Subcutaneous adipose tissue (tissue), 4 donors: ENCODE data around the gene TEK. TPM values are rescaled to one million over a fixed set of nuclear protein-coding genes. Genes with fewer than 3 reads are reported as not detected.

Source experiments
- total RNA-seq, 4 donors: library from RNA; depleted of rRNA; stranded (reverse); fragments of >200 nt; gene quantifications; one replicate each; pipeline ENCODE4 v1.1.0, GENCODE V29; 2016
- TF ChIP-seq, protein P1 (sequence below): fragments of 450-650 bp; IDR thresholded peaks from one replicate; pipeline ENCODE4 v1.5.1; 2016; ENCODE audit warnings: low read depth, mild to moderate bottlenecking, control low read depth, antibody characterized with exemption, moderate library complexity

TEK gene
- total RNA-seq, 4 donors from 2014 or later, result 8.3 to 36.7 (median 16.7) TPM

DNA sequence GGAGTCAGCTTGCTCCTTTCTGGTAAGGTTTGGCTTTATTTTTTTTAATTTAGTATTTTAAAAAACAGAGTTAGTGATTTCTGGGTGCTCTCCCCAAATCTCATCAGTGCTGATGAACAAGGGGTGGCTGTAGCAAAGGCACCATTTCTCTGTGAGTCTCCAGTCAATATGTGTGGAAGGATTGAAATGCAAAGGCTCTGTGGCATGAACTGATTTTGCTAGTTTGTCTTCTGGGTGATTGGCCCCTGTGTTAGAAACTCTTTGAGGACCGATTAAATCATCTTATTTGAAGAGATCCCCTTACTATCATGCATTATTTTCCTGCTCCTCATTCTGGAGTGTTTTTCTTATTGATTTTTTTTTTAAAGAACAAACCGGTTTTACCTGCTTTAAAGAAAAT lies 596 bp downstream of the TEK start:
- TF ChIP-seq, protein P1, sequence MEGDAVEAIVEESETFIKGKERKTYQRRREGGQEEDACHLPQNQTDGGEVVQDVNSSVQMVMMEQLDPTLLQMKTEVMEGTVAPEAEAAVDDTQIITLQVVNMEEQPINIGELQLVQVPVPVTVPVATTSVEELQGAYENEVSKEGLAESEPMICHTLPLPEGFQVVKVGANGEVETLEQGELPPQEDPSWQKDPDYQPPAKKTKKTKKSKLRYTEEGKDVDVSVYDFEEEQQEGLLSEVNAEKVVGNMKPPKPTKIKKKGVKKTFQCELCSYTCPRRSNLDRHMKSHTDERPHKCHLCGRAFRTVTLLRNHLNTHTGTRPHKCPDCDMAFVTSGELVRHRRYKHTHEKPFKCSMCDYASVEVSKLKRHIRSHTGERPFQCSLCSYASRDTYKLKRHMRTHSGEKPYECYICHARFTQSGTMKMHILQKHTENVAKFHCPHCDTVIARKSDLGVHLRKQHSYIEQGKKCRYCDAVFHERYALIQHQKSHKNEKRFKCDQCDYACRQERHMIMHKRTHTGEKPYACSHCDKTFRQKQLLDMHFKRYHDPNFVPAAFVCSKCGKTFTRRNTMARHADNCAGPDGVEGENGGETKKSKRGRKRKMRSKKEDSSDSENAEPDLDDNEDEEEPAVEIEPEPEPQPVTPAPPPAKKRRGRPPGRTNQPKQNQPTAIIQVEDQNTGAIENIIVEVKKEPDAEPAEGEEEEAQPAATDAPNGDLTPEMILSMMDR, result no peak

DNA sequence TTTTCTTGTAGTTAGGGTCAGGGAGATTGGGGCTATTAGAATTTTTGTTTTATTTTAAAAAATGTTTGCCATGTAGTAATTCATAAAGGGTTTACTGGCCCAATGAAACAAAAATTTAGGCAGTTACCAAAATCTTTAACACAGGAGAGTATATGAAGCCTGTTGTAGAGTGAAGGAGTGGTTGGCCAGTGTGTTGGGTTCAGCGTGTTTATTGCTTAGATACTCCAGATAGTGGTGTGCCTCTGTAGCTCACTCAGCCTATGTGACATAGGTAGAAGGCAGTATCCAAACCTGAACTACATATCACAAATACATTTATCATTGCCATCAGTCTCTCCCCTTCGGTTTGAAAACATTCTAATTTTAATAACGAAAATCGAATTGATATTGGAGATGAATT lies 1.2 kb downstream of the TEK start:
- TF ChIP-seq, protein P1, result no peak

DNA sequence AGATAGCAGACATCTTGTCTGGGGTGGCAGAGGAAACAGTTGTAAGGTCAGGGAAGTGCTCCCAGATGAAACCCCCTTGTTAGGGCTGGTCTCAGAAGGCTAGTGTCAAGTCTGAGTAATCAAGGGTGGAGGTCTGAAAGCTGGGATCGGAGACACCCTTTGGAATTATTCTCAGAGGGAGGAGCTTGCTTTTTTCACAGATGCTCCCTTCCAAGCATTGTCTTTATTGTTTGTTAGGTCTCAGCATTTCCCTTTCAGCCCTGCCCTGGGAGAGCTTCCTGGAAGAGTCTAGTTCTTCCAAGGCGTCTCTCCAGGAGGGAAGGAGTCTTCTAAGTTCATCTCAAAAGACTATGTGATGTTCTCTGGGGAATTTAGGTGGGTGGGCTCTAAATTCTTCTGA lies 3.2 kb downstream of the TEK start:
- TF ChIP-seq, protein P1, result no peak

DNA sequence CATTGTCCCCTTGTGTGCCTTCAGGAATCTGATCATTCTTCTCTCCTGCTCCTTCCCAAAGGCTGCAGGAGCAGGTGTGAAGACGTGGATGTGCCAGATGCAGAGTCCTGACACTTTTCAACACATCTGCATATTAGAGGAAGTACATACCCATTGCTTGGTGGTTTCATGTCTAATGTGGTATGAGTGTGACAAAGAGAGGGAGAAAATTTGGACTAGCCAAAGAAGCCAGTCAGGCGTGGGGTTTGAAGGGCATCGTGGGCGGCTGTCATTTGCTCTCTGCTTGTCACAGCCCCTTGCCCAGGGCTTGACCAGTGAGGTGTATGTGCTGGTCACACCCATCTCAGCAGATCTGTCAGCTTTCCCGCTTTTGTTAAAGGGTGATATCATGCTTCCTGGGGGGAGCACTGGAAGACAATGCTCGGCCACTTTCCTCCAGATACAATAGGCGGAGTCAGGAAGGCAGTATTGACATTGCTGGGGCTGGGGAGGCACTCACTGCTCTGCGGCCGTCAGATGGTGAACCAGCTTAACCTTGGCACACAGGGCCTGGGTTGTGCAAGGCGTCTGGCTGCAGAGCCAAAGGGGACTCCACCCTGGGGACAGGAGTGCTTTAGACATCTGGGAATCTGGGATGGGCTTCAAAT lies 8.6 kb downstream of the TEK start:
- TF ChIP-seq, protein P1, result no peak

DNA sequence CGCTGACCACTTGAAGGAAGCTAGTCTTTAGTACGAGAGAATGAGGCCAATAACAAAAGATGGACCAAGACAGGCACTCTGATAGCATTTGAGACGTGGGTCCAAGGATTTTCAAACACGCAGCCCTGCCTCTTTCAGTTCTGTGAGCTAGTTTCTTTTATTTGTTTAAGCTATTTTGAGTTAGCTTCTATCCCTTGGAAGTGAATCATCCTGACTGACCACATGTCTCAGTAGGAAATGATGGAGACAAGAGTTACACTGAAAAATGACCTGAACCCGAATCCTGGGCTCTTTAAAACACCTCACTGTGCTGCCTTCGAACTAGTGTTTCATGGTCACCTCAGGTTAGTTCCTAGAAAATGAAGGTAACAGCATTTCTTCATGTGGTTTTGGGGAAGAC lies 9.9 kb downstream of the TEK start:
- TF ChIP-seq, protein P1, result no peak

DNA sequence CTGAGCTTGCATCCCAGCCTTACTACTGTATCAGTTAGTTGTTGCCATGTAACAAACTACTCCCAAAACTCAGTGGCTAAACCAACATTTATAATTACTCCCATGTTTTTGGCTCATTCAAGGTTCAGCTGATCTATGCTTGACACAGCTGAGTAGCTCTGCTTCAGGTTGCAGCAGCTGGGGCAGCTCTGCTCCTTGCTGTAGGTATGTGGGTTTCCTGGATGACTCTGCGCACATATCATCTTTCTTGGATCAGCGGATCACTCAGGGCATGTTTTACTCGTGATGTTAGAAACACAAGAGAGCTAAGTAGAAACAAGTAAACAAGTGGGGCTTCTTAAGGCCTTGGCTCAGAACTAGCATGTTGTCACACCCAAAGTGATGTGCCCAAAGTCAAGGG lies 15.1 kb downstream of the TEK start:
- TF ChIP-seq, protein P1, result no peak

DNA sequence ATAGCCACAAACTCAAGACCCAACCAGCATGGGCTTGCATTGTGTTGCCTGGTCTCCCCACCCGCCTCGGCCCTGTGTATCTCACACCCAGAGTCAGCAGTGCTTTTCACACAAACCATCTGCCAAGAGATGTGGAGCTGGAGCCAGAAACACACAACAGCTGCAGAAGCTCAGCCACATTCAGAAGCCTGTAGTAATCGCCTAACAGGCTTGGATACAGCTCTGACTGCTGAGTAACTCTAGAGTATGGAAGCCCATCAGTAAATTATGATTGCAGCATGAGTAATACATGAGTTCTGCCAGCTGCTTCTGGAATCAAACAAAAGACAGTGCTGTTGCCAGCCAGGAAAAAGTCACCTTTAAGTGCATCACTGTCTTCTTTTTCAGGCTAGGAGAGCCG lies 16.0 kb downstream of the TEK start:
- TF ChIP-seq, protein P1, result no peak
